HEK293T (cell line): ENCODE results near the gene MAP9.
"Not testable (repeated sequence)": the region's sequence is repeated elsewhere in the genome, so short reads cannot be mapped to it uniquely, and the experiment has no call there.

Source experiments
- CTCF ChIA-PET: fragments of 350-600 bp; formaldehyde crosslinking; extraction: SDS; loops from one replicate; lab custom pipeline; 2021; ENCODE audit warnings: antibody characterized with exemption, inconsistent platforms; lab: Yijun Ruan, JAX
- POLR2A ChIA-PET: fragments of 350-600 bp; formaldehyde crosslinking; extraction: SDS; loops from one replicate; lab custom pipeline; 2020; ENCODE audit warnings: antibody characterized with exemption, inconsistent platforms; lab: Yijun Ruan, JAX
- DNase-seq: peaks from one replicate; pipeline ENCODE4 v3.0.0; 2012; ENCODE audit warnings: mixed read lengths; ENCODE audit errors: extremely low spot score
- ARNT ChIP-seq: fragments of 450-650 bp; IDR thresholded peaks from 2 replicates; pipeline ENCODE4 v1.6.1; 2017; ENCODE audit warnings: mild to moderate bottlenecking
- BHLHE40 ChIP-seq: fragments of 450-650 bp; IDR thresholded peaks from 2 replicates; pipeline ENCODE4 v1.6.1; 2016; ENCODE audit warnings: mild to moderate bottlenecking, moderate library complexity, borderline replicate concordance
- CTBP1 ChIP-seq: fragments of 450-650 bp; IDR thresholded peaks from 2 replicates; pipeline ENCODE4 v1.6.1; 2016; ENCODE audit warnings: borderline replicate concordance
- ELF4 ChIP-seq: fragments of 450-650 bp; IDR thresholded peaks from 2 replicates; pipeline ENCODE4 v1.6.1; 2017; ENCODE audit warnings: antibody characterized with exemption
- FOXA1 ChIP-seq: fragments of 450-650 bp; IDR thresholded peaks from 2 replicates; pipeline ENCODE4 v1.6.1; 2016; ENCODE audit warnings: mild to moderate bottlenecking
- FOXK2 ChIP-seq: fragments of 450-650 bp; IDR thresholded peaks from 2 replicates; pipeline ENCODE4 v1.6.1; 2016; ENCODE audit warnings: mild to moderate bottlenecking
- FOXM1 ChIP-seq: fragments of 450-650 bp; IDR thresholded peaks from 2 replicates; pipeline ENCODE4 v1.6.1; 2017; ENCODE audit warnings: mild to moderate bottlenecking, borderline replicate concordance
- HDGF ChIP-seq: fragments of 450-650 bp; IDR thresholded peaks from 2 replicates; pipeline ENCODE4 v1.6.1; 2017; ENCODE audit warnings: antibody characterized with exemption, borderline replicate concordance
- L3MBTL2 ChIP-seq: fragments of 450-650 bp; conservative IDR thresholded peaks from 2 replicates; pipeline ENCODE4 v1.6.1; 2016; ENCODE audit warnings: mild to moderate bottlenecking
- LEF1 ChIP-seq: fragments of 450-650 bp; IDR thresholded peaks from 2 replicates; pipeline ENCODE4 v1.6.1; 2017; ENCODE audit warnings: mild to moderate bottlenecking, borderline replicate concordance
- NFRKB ChIP-seq: fragments of 450-650 bp; IDR thresholded peaks from 2 replicates; pipeline ENCODE4 v1.6.1; 2016; ENCODE audit warnings: mild to moderate bottlenecking, moderate library complexity
- PKNOX1 ChIP-seq: fragments of 450-650 bp; IDR thresholded peaks from 2 replicates; pipeline ENCODE4 v1.6.1; 2016
- SP1 ChIP-seq: fragments of 450-650 bp; IDR thresholded peaks from 2 replicates; pipeline ENCODE4 v1.6.1; 2017
- SUZ12 ChIP-seq: fragments of 450-650 bp; IDR thresholded peaks from 2 replicates; pipeline ENCODE4 v1.6.1; 2016; ENCODE audit warnings: mild to moderate bottlenecking
- TARDBP ChIP-seq: fragments of 450-650 bp; IDR thresholded peaks from 2 replicates; pipeline ENCODE4 v1.6.1; 2016
- ZNF384 ChIP-seq: fragments of 450-650 bp; IDR thresholded peaks from 2 replicates; pipeline ENCODE4 v1.6.1; 2016

The MAP9 gene

GRCh38 chr4:155338196-155338595 lies 38.6 kb downstream of the MAP9 start:
- TF ChIP-seq HDGF: no peak
- no peak for TF ChIP-seq SP1
- TF ChIP-seq LEF1: no peak
- no peak for TF ChIP-seq NFRKB
- no peak for TF ChIP-seq ELF4
- no peak for TF ChIP-seq ARNT
- TF ChIP-seq ZNF384: no peak
- no peak for TF ChIP-seq TARDBP
- no peak for TF ChIP-seq FOXM1
- no peak for TF ChIP-seq BHLHE40
- TF ChIP-seq FOXA1: no peak
- no peak for TF ChIP-seq SUZ12
- TF ChIP-seq L3MBTL2: no peak
- no peak for TF ChIP-seq PKNOX1
- no peak for TF ChIP-seq FOXK2
- DNase-seq: no peak
- ChIA-PET POLR2A (no interaction called here), CTCF (no interaction called here)

GRCh38 chr4:155336242-155336641 lies 40.5 kb downstream of the MAP9 start:
- ChIA-PET POLR2A (no interaction called here), CTCF (no interaction called here)
- DNase-seq: no peak
- no peak for TF ChIP-seq FOXA1
- TF ChIP-seq ELF4: no peak
- TF ChIP-seq SUZ12: no peak
- TF ChIP-seq L3MBTL2: no peak
- TF ChIP-seq LEF1: no peak
- no peak for TF ChIP-seq ARNT
- no peak for TF ChIP-seq TARDBP
- no peak for TF ChIP-seq HDGF
- TF ChIP-seq ZNF384: no peak
- no peak for TF ChIP-seq BHLHE40
- no peak for TF ChIP-seq NFRKB
- no peak for TF ChIP-seq FOXK2
- no peak for TF ChIP-seq PKNOX1

DNA sequence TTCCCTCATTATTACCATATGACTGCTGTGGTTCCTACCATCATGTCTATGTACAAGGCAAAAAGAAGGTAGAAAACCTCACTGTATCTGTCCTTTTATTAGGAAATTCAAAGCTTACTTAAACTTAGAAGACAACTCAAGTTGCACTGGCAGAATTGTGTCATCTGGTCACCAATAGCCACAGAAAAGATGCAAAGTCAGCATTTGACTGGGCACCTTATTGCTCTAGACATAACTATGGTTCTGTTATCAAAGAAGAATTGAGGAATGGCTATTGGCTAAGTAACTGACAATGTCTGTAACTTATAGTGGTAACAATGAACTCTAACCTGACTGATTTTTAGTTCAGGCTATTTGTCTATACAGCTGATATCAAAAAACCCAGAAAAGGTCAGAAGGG lies 45.3 kb downstream of the MAP9 start:
- CTCF ChIA-PET: no interaction called here
- POLR2A ChIA-PET: no interaction called here
- TF ChIP-seq HDGF (no peak), ZNF384 (no peak), TARDBP (no peak)
- DNase-seq: no peak

DNA sequence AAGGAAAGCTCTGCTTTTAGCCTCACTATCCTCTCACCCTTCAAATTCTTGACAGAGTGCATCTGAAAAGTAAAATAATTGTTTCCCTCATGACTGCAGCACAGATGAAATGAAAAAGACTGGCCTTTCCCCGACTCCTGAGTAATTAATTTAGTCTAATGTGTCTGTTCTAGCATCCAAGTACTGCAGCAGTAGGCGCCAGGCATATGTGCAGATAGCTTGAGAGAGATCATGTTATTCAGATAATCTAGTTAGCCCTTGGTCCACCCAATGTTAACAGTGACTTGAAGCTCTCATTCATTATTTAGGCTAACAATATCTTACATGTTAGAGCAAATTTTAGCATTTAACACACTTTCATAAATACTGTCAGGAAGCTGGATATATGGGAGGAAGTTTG lies 54.0 kb downstream of the MAP9 start:
- no peak for TF ChIP-seq PKNOX1
- no peak for TF ChIP-seq SUZ12
- TF ChIP-seq CTBP1: no peak
- TF ChIP-seq FOXK2: no peak
- TF ChIP-seq FOXM1: no peak
- TF ChIP-seq HDGF: no peak
- TF ChIP-seq BHLHE40: no peak
- no peak for TF ChIP-seq ARNT
- TF ChIP-seq ZNF384: no peak
- no peak for TF ChIP-seq LEF1
- TF ChIP-seq L3MBTL2: no peak
- no peak for TF ChIP-seq TARDBP
- TF ChIP-seq FOXA1: no peak
- TF ChIP-seq NFRKB: no peak
- TF ChIP-seq SP1: no peak
- TF ChIP-seq ELF4: no peak
- ChIA-PET POLR2A (no interaction called here), CTCF (no interaction called here)
- no peak for DNase-seq

GRCh38 chr4:155321006-155321405 lies 55.8 kb downstream of the MAP9 start:
- CTCF ChIA-PET: interaction anchor here (1.8 kb wide), 1 partner anchor 32 kb away, joined by 3 read pairs; no protein-coding TSS in a partner anchor

DNA sequence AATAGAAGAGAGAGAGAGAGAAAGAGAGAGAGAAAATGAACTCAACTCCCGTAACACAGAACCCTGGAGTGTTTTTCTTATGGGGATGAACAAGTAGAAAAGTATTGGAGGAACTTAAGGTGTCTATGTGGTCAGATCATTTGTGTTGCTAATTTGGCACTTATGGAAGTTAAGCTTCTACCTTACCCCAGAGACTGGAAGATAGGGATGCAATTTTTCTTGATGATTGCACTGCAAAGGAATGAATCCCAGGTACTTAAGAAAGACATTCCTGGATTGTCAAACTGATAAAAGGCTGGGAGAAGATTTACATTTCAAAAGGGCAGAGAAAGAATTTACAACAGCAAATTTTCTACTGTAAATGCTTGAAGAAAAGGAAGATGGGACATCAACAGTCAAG lies 57.2 kb downstream of the MAP9 start:
- ChIA-PET CTCF (no interaction called here), POLR2A (no interaction called here)
- no peak for TF ChIP-seq L3MBTL2
- no peak for TF ChIP-seq LEF1
- TF ChIP-seq PKNOX1: no peak
- no peak for TF ChIP-seq TARDBP
- no peak for TF ChIP-seq ARNT
- TF ChIP-seq ZNF384: no peak
- TF ChIP-seq HDGF: no peak
- TF ChIP-seq BHLHE40: no peak
- TF ChIP-seq SP1: no peak
- TF ChIP-seq FOXM1: no peak
- TF ChIP-seq CTBP1: no peak
- no peak for TF ChIP-seq FOXA1
- TF ChIP-seq FOXK2: no peak
- TF ChIP-seq ELF4: no peak
- TF ChIP-seq NFRKB: no peak
- no peak for TF ChIP-seq SUZ12
- no peak for DNase-seq

More at GRCh38 chr4:155321006-155321405, 55.8 kb downstream of the MAP9 start:
- POLR2A ChIA-PET: no interaction called here
- TF ChIP-seq FOXK2 (no peak), L3MBTL2 (no peak), LEF1 (no peak), CTBP1 (no peak), FOXM1 (no peak), FOXA1 (no peak), SP1 (no peak), SUZ12 (no peak), TARDBP (no peak), NFRKB (no peak)
- no peak for DNase-seq

- POLR2A ChIA-PET, DNase-seq, CTCF ChIA-PET: not testable (repeated sequence)
Measured at GRCh38 chr4:155312027-155312426, 64.7 kb downstream of the MAP9 start.
